NCI-H2227 treated with DMSO at 0.1 percent for 48 hours (cell line): ENCODE results near the gene ADGRB2.
A peak's percentile ranks its signal among the peaks of the same experiment; 100 is the strongest.

Experiments used
- DNase-seq: peaks from one replicate; lab custom pipeline; 2025; lab: John Stamatoyannopoulos, UW

Gene ADGRB2

DNA sequence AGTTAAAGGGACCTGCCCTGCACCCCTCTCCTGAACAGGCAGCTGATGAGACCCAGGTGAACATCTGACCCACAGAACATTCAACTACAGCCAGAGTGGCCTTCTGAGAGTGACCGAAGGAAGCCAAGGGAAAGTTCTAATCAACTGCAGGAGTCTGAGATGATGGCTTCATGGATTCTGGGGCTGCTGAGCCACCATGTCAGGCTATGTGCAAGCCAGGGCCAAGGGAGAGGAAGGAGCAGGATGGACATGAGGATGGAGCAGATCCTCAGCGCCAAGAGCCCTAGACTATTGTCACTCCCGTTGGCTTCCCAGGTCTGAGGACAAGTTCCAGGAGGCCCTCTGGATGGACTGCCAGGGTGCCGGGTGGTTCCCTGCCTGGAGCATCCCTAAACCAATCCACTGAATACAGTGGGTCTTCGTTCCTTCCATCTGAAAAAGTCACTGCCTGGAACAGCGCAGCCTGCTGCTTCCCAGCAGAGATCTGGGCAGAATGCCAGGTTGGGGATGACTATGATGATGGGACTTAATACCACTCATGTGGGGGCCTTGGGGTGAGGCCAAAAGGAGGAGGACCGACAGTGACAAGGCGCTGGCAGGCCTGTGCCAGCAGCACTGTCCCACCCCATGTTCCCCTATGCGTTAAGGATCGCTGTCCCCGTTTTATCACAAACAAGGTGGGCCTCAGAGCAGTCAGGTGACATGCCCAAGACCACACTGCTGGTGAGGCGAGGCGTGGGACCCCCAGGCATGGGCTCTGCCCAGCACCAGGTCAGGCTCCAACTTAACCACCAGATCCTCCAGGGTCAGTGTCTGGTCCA lies 31.9 kb upstream of the ADGRB2 start:
- DNase-seq: peak; percentile 69

GRCh38 chr1:31795096-31795675 lies 31.0 kb upstream of the ADGRB2 start:
- no peak for DNase-seq

DNA sequence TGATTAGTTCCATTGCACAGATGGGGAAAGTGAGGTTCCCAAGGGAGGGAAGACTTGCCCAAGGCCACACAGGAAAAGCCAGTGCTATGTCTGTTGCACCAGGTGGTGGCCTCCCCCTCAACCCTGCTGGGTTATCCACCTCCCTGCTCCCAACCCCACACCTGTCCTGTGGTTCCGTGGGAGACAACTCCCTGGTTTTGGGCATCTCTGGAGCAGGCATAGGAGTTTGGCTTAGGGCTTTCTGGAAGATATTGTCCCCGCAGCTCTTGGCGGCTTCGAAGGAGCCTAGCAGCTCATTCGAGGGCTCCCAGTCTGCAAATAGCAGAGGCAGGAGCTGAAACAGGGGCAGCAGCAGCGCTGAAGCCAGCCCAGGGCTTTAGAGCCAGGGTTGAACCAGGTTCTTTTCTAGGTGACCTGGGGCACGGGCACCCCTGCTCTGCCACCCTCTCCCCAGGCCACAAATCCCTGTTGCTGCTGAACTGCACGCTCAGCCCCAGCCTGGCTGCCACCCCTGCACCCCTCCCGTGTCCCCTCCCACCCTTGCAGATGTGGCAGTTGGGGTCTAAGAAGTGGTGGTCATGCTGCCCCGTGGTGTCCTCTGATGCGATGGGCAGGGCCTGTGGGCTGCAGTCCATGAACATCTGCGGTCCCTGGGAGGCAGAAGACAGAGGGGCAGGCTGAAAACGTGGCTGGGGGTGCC lies 29.6 kb upstream of the ADGRB2 start:
- DNase-seq: no peak

DNA sequence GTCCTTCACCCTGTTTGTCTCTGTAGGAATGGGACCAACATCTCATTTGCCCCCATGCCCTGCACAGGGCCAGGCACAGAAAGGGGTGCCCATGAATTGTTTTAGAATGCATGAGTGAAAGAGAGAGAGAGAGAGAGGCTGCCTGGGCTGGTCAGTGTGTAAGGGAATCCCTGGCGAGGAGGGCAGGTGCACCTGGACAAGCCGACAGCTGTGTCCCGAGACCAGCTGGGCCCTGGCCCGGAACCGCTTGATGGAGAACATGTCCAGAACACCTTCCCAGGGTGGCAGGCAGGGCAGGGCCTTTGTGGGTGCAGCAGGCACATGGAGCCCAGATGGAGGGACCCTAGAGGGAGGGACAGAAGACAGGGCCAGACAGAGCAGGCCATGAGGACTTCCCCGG lies 28.9 kb upstream of the ADGRB2 start:
- DNase-seq: no peak

DNA sequence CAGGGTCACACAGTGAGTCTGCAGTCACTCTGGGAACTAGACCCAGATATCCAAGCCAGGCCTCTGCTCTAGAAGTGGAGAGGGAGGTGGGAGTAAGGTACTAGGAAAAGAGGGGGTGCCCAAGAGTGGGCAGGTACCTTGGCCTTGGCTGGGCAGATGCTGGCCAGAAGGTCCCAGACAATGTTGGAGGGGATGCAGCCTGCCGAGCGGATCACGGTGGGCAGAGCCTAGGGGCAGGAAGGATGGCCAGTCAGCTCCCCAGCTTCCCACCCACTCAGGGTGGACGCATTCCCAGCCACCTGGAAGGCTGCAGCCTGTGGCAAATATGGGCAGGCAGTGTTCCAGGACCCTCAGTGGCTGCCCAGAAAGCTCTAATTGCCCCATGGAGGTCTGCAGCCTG lies 28.4 kb upstream of the ADGRB2 start:
- no peak for DNase-seq

DNA sequence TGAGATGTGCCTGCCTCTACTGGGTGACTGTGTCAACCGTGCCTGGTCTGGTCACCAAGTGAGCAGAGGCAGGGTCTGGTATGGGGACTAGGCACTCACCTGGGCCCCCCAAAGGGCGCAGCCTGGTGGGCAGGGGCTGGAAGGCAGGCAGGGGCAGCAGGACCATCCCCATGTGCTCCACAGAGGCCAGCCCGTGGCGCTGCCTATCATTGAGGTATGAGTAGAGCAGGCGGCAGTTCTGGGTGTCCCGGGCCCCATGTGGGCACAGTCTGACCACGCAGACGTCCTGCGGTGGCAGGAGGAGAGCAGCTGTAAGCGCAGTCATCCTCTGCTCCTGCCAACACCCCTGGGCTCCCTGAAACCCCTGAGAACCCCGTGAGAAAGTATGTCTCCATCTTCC lies 28.0 kb upstream of the ADGRB2 start:
- no peak for DNase-seq

GRCh38 chr1:31791131-31791858 lies 27.2 kb upstream of the ADGRB2 start:
- DNase-seq: no peak

GRCh38 chr1:31790641-31791091 lies 26.5 kb upstream of the ADGRB2 start:
- no peak for DNase-seq

DNA sequence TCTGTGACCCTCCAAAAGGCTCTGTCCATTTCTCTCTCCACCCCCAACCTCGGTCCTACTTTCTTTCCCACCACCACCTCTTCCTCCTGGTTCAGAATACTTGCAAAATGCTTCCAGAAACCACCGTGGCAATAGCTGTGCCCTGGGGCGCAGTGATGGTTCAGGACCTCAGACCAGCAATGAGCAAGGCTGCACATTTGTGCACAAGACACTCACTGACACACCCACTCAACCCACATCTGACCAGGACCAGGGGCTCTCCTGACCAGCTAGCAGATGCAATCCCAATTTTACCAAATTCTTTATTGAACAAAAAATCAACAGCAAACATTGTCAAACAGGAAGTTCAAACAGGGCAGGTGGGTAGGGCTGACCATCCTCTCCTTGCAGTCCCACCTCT lies 26.0 kb upstream of the ADGRB2 start:
- DNase-seq: no peak

DNA sequence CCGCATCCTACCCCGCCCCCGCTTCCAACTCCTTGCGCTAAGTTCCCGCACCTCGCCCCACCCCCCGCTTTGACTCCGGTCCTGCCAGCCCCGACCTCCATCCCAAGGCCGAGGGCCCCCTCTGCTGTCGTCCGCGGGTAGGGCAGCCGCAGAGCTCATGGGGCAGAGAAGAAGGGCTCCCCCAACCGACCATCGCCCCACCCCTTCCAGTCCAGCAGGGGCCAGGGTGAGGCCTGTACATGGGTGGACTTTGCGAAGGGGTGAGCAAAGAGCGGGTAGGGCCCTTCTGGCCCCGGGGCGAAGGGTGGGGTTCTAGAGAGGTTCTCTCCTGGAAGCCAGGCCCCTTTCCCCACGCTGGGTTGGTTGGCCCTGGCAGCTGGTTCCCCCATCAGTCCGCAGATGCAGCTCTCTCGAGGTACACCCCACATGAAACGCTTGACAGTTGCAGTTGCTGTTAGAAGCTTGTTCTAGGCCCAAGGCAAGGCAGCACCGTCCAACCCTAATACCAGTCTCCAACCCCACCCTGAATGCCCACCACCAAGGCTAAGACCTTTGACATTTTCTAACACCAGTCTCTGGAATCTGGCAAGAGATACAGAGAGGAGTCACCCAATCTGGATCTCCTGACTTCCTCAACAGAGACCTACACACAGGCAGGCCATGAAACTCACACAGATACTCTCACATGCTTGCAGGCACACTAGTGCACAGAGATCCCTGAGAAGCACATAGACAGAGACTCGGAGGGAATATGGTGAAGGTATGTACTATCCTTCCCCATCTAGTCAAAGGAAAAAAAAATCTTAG lies 25.3 kb upstream of the ADGRB2 start:
- DNase-seq: peak; percentile 71

- DNase-seq: peak; percentile 71
Measured at GRCh38 chr1:31788825-31789256, 24.7 kb upstream of the ADGRB2 start.

DNA sequence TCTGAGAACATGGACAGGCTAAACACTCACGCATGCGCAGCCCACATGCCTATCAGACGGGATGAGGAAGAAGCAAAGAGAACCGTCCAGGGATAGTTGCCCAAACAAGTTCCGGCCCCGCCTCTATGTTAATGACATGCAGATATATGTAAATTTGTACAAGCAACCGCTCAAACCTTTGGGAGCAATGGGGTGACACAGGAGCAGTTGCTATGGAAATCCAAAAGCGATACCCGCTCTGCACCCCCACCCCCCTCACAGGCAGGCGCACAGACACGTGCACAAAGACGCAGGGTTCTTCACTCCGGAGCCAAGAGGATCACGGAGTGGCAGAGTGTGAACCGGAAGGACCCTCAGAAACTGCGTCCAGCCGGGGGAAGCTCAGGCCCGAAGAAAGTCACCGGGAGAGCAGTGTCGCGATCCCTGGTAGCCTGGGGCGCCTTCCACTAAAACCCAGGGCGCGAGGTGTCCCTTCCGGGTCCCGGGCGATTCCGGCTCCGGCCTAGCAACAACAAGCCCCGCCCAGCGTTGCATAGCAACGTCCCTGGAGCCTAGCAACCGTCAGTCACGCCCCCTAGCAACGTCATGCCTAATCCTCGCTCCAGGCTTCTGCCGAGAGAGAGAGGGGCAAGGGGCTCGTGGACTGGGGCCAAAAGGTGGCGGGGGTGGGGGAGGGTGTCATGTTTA lies 24.1 kb upstream of the ADGRB2 start:
- DNase-seq: peak; percentile 89

DNA sequence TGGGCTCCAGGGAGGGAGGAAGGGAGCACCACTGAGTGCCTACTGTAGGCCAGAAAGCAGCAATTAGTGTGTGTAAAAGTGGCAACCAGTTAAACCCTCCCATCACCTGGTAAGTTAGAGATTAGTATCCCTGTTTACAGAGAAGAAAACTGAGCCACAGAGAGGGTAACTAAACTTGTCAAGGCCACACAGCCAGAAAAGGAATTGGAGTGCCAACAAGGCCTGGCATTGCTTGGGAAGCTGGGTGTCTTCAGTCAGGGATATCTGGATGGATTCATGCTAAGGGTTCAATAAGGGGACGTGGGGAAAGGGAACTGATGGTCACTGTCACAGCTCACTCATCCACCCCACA lies 23.6 kb upstream of the ADGRB2 start:
- no peak for DNase-seq

GRCh38 chr1:31787261-31787660 lies 23.1 kb upstream of the ADGRB2 start:
- DNase-seq: no peak

GRCh38 chr1:31786366-31787060 lies 22.4 kb upstream of the ADGRB2 start:
- no peak for DNase-seq

- no peak for DNase-seq
Measured at GRCh38 chr1:31785947-31786290, 21.8 kb upstream of the ADGRB2 start.

- no peak for DNase-seq
Measured at GRCh38 chr1:31785020-31785946, 21.1 kb upstream of the ADGRB2 start.

- DNase-seq: no peak
Measured at GRCh38 chr1:31784356-31785019, 20.3 kb upstream of the ADGRB2 start.

DNA sequence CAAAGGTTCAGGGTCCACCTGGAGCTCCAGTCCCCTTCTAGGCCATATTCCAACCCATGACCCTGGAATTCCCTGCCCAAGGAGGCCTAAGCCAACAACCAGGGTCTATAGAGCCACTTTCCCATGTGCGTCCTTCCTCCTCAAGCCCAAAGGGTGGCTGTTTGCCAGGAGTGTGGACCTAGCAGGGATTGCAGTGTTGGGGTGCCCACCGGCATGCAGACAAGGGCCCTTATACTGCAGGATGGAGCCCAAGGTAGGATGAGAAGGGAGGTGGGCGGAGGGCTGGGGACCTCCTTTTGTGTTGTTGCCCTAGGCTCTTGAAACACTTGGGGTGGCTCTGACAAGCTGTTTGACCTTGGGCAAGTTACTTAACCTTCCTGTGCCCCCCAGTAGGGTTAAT lies 19.7 kb upstream of the ADGRB2 start:
- no peak for DNase-seq
